HepG2 (cell line): ENCODE measurements around the gene MX2. TPM values are rescaled to one million over a fixed set of nuclear protein-coding genes. Genes with fewer than 3 reads are reported as not detected.

Experiments
- ATAC-seq: fragments of 200-7000 bp; cut with Tn5 transposase; 3 replicates; pipeline ENCODE4 v1.9.1; 2020; ENCODE audit warnings: mild to moderate bottlenecking, moderate library complexity
- BruUV-seq: library from RNA; stranded (reverse); fragments of 400-500 nt; replicated peaks from 2 replicates; lab custom pipeline; 2021; lab: Mats Ljungman, UMichigan
- CTCF ChIA-PET: fragments of 300-600 bp; formaldehyde crosslinking; extraction: SDS; loops from one replicate; lab custom pipeline; 2021; ENCODE audit warnings: low total read pairs, inconsistent platforms, low intra/inter-chr PET ratio; lab: Yijun Ruan, JAX
- POLR2A ChIA-PET: fragments of 350-600 bp; sonication (Branson Sonifier 250); formaldehyde crosslinking; loops from one replicate; lab custom pipeline; 2020; ENCODE audit warnings: antibody characterized with exemption, inconsistent platforms; lab: Yijun Ruan, JAX
- DNase-seq: peaks from one replicate; pipeline ENCODE4 v3.0.0-alpha.2; 2015; ENCODE audit warnings: low spot score
- FAIRE-seq: peaks from 3 replicates; lab custom pipeline; 2011; peaks lifted over from hg19 to GRCh38; lab: Jason Lieb, UNC
- H2AFZ ChIP-seq: one replicate; pipeline ENCODE4 v1.6.1; 2011; ENCODE audit warnings: low read length, inconsistent platforms
- H3K27ac ChIP-seq: fragments of 300-600 bp; 3 replicates; pipeline ENCODE4 v1.8.0; 2011; ENCODE audit warnings: mixed run types, mild to moderate bottlenecking, mixed read lengths, low read length, inconsistent platforms; ENCODE audit not compliant: insufficient read depth; ENCODE audit errors: extremely low read length
- H3K27me3 ChIP-seq, 2 experiments: fragments of 200-600 bp in 1 of 2; 2 replicates in 1 of 2; 3 replicates in 1 of 2; pipeline versions ENCODE4 v1.6.0 to v1.8.0; 2011; ENCODE audit warnings: low read length in 2 of 2, mild to moderate bottlenecking in 2 of 2, moderate library complexity in 2 of 2, inconsistent platforms in 1 of 2; ENCODE audit not compliant: insufficient read depth in 2 of 2, control insufficient read depth in 1 of 2
- H3K36me3 ChIP-seq, 2 experiments: fragments of 200-600 bp in 1 of 2; replicated peaks in 1 of 2; 2 replicates in 1 of 2; 3 replicates in 1 of 2; pipeline versions ENCODE4 v1.5.1 to v1.8.0; 2011; ENCODE audit warnings: low read length in 2 of 2, inconsistent platforms in 1 of 2; ENCODE audit not compliant: insufficient read depth in 2 of 2, control insufficient read depth in 1 of 2
- H3K4me1 ChIP-seq: 2 replicates; pipeline ENCODE4 v1.5.1; 2012; ENCODE audit warnings: low read length, inconsistent platforms; ENCODE audit not compliant: insufficient read depth
- H3K4me2 ChIP-seq: 2 replicates; pipeline ENCODE4 v1.6.0; 2011; ENCODE audit warnings: low read depth, low read length, inconsistent platforms
- H3K4me3 ChIP-seq, 3 experiments: fragments of 200-600 bp in 1 of 3; sonication (generic), shearing (Covaris generic) in 1 of 3; replicated peaks in 1 of 3; 2 replicates each; pipeline ENCODE4 v1.5.1; 2011 to 2016; ENCODE audit warnings: low read length in 3 of 3, inconsistent platforms in 2 of 3, low read depth in 2 of 3, mild to moderate bottlenecking in 2 of 3, control low read depth in 1 of 3, mixed read lengths in 1 of 3; ENCODE audit not compliant: insufficient read depth in 1 of 3
- H3K79me2 ChIP-seq: one replicate; pipeline ENCODE4 v1.6.1; 2011; ENCODE audit warnings: low read length, inconsistent platforms; ENCODE audit not compliant: insufficient read depth
- H3K9ac ChIP-seq: 2 replicates; pipeline ENCODE4 v1.6.0; 2011; ENCODE audit warnings: mild to moderate bottlenecking, low read depth, low read length, inconsistent platforms; ENCODE audit not compliant: insufficient read depth
- H3K9me3 ChIP-seq: 2 replicates; pipeline ENCODE4 v1.5.1; 2012; ENCODE audit warnings: mild to moderate bottlenecking, low read length
- H4K20me1 ChIP-seq: 2 replicates; pipeline ENCODE4 v1.6.0; 2011; ENCODE audit warnings: inconsistent platforms, mild to moderate bottlenecking, low read length, moderate library complexity; ENCODE audit not compliant: insufficient read depth
- ATF7-NPFF ChIP-seq: sonication (generic); formaldehyde crosslinking; IDR thresholded peaks from 2 replicates; pipeline ENCODE4 v1.8.1; 2023; ENCODE audit warnings: mild to moderate bottlenecking, low read depth, missing genetic modification reagents, moderate library complexity
- BCL6 ChIP-seq: IDR thresholded peaks from 2 replicates; pipeline ENCODE4 v1.6.1; 2016; ENCODE audit warnings: missing genetic modification reagents, missing compliant biosample characterization
- CENPX ChIP-seq: sonication (generic); formaldehyde crosslinking; IDR thresholded peaks from 2 replicates; pipeline ENCODE4 v1.9.0; 2021; ENCODE audit warnings: mild to moderate bottlenecking, missing genetic modification reagents, moderate library complexity
- DR1 ChIP-seq: sonication (generic); formaldehyde crosslinking; IDR thresholded peaks from 2 replicates; pipeline ENCODE4 v1.8.0; 2021; ENCODE audit warnings: mild to moderate bottlenecking, missing genetic modification reagents, inconsistent platforms
- ETS1 ChIP-seq: sonication (generic); formaldehyde crosslinking; IDR thresholded peaks from 2 replicates; pipeline ENCODE4 v1.4.0; 2020; ENCODE audit warnings: missing genetic modification reagents
- IRF1 ChIP-seq: sonication (generic); formaldehyde crosslinking; IDR thresholded peaks from 2 replicates; pipeline ENCODE4 v1.4.0; 2020; ENCODE audit warnings: low read depth, mild to moderate bottlenecking, missing genetic modification reagents
- KLF12 ChIP-seq: sonication (generic); formaldehyde crosslinking; IDR thresholded peaks from 2 replicates; pipeline ENCODE4 v1.4.0; 2020; ENCODE audit warnings: missing genetic modification reagents, borderline replicate concordance
- MIER3 ChIP-seq: IDR thresholded peaks from 2 replicates; pipeline ENCODE4 v1.6.1; 2016; ENCODE audit warnings: missing compliant biosample characterization, borderline replicate concordance
- POLR2A ChIP-seq, 2 experiments: IDR thresholded peaks; 2 replicates each; pipeline ENCODE4 v1.6.1; 2011; ENCODE audit warnings: low read depth in 2 of 2, low read length in 2 of 2, mild to moderate bottlenecking in 1 of 2, moderate library complexity in 1 of 2; ENCODE audit not compliant: insufficient read depth in 1 of 2
- PRMT3 ChIP-seq: sonication (generic); formaldehyde crosslinking; IDR thresholded peaks from 2 replicates; pipeline ENCODE4 v1.8.1; 2022; ENCODE audit warnings: low read depth, mild to moderate bottlenecking, moderate library complexity, missing genetic modification reagents, borderline replicate concordance
- SOX6 ChIP-seq, 2 experiments: fragments of 450-650 bp in 1 of 2; sonication (generic) in 1 of 2; formaldehyde crosslinking in 1 of 2; IDR thresholded peaks; 2 replicates each; pipeline versions ENCODE4 v1.4.0 to v1.6.1; 2017 to 2020; ENCODE audit warnings: antibody characterized with exemption in 1 of 2, mild to moderate bottlenecking in 1 of 2, missing genetic modification reagents in 1 of 2
- TCF12 ChIP-seq, 2 experiments: fragments of 450-650 bp in 1 of 2; sonication (generic) in 1 of 2; formaldehyde crosslinking in 1 of 2; IDR thresholded peaks; 2 replicates each; pipeline versions ENCODE4 v1.6.1 to v1.8.0; 2017 to 2022; ENCODE audit warnings: antibody characterized with exemption in 1 of 2, mild to moderate bottlenecking in 1 of 2, missing genetic modification reagents in 1 of 2, moderate library complexity in 1 of 2
- U2AF2 ChIP-seq: fragments of 200-400 bp; formaldehyde crosslinking; IDR thresholded peaks from 2 replicates; pipeline ENCODE4 v1.6.1; 2017; ENCODE audit warnings: low read depth, mild to moderate bottlenecking, low read length
- ZBTB46 ChIP-seq: sonication (generic); formaldehyde crosslinking; IDR thresholded peaks from 2 replicates; pipeline ENCODE4 v1.4.0; 2020; ENCODE audit warnings: mild to moderate bottlenecking, missing genetic modification reagents, borderline replicate concordance
- ZFP36L2 ChIP-seq: sonication (generic); formaldehyde crosslinking; IDR thresholded peaks from 2 replicates; pipeline ENCODE4 v1.4.0; 2020; ENCODE audit warnings: missing genetic modification reagents
- ZNF207 ChIP-seq: fragments of 450-650 bp; IDR thresholded peaks from 2 replicates; pipeline ENCODE4 v1.6.1; 2016; ENCODE audit warnings: antibody characterized with exemption, borderline replicate concordance
- ZNF235 ChIP-seq: sonication (generic); formaldehyde crosslinking; IDR thresholded peaks from 2 replicates; pipeline ENCODE4 v1.8.1; 2023; ENCODE audit warnings: mild to moderate bottlenecking, missing genetic modification reagents, borderline replicate concordance
- ZNF496 ChIP-seq: sonication (generic); formaldehyde crosslinking; IDR thresholded peaks from 2 replicates; pipeline ENCODE4 v1.8.1; 2023; ENCODE audit warnings: mild to moderate bottlenecking, moderate library complexity, missing genetic modification reagents; ENCODE audit not compliant: insufficient replicate concordance
- ZNF550 ChIP-seq: sonication (generic); formaldehyde crosslinking; IDR thresholded peaks from 2 replicates; pipeline ENCODE4 v1.4.0; 2020; ENCODE audit warnings: mild to moderate bottlenecking, missing genetic modification reagents, borderline replicate concordance
- WGBS: methylation state at CpG from one replicate; pipeline ENCODE4 v1.1.6; 2017; ENCODE audit warnings: low lambda C conversion rate; 5-methylcytosine and 5-hydroxymethylcytosine counted together
- in situ Hi-C: cut with HindIII; loops from 2 replicates; pipeline ENCODE4 v1.10.0; 2017; ENCODE audit warnings: low pct_unique_long_range_greater_than_20kb; ENCODE audit not compliant: extremely low pct_ligation_motif_present
- intact Hi-C: fragments of 100-400 bp; cut with micrococcal nuclease; formaldehyde crosslinking; loops from one replicate; pipeline ENCODE4 v1.10.0; 2022; ENCODE audit not compliant: unreplicated experiment
- polyA plus RNA-seq, 8 experiments: library from polyadenylated mRNA; depleted of rRNA in 3 of 8; stranded (reverse) in 7 of 8; unstranded in 1 of 8; fragments of >200 nt; fragmentation: Illumina TruSeq in 4 of 8; extraction: Trizol in 4 of 8; gene quantifications; 2 replicates each; pipeline versions ENCODE4 v1.2.1 to v1.2.3, GENCODE V29; 2011 to 2016; ENCODE audit warnings: low read depth in 4 of 8, missing spikeins in 1 of 8, mixed read lengths in 1 of 8; ENCODE audit not compliant: insufficient read depth in 1 of 8
- total RNA-seq, 5 experiments: library from RNA; depleted of rRNA; stranded (reverse); fragments of >200 nt; fragmentation: Illumina TruSeq; extraction: Trizol; gene quantifications; 2 replicates each; pipeline ENCODE4 v1.2.3, GENCODE V29; 2016; ENCODE audit warnings: low read depth in 1 of 5
- TF ChIP-seq, protein P1 (sequence below): sonication (generic); formaldehyde crosslinking; IDR thresholded peaks from 2 replicates; pipeline ENCODE4 v1.4.0; 2020; ENCODE audit warnings: mild to moderate bottlenecking, low read depth, missing genetic modification reagents

MX2 gene
- total and polyA plus RNA-seq, 2 of the 13 experiments (the other 11 are each of a cell fraction or from before 2014, with no cell fraction given), result 24.0 to 35.7 TPM

DNA sequence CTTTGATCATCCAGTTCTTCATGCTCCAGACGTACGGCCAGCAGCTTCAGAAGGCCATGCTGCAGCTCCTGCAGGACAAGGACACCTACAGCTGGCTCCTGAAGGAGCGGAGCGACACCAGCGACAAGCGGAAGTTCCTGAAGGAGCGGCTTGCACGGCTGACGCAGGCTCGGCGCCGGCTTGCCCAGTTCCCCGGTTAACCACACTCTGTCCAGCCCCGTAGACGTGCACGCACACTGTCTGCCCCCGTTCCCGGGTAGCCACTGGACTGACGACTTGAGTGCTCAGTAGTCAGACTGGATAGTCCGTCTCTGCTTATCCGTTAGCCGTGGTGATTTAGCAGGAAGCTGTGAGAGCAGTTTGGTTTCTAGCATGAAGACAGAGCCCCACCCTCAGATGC, 96.7 kb downstream of the MX2 start:
- Histone ChIP-seq H3K79me2 (no peaks in the 10 kb centered on the region), H2AFZ (no peak overlapping the region), H3K9me3 (peaks cover 6% of the 10 kb centered on the region; the same call in 1 of the 2 replicates), H3K27me3 (no peaks in the 10 kb centered on the region), H3K4me1 (peaks cover 5% of the 10 kb centered on the region; the same call in 1 of the 2 replicates), H3K4me3 (no peak overlapping the region), H3K9ac (no peak overlapping the region), H3K36me3 (no peaks in the 10 kb centered on the region), H4K20me1 (no peaks in the 10 kb centered on the region), H3K4me2 (no peak overlapping the region), H3K27ac (no peak overlapping the region)
- POLR2A ChIA-PET, result no interaction called here
- BruUV-seq, result no TSS peak
- TF ChIP-seq ZNF496 (CRISPR knock-in tag), result no peak
- no peak for TF ChIP-seq CENPX (CRISPR knock-in tag)
- TF ChIP-seq ATF7-NPFF (CRISPR knock-in tag), result no peak
- TF ChIP-seq MIER3 (CRISPR knock-in tag), result no peak
- TF ChIP-seq SOX6 (IDR thresholded peaks at IDR 0.05), result no peak
- no peak for TF ChIP-seq SOX6 (CRISPR knock-in tag; IDR thresholded peaks at IDR 0.05)
- no peak for TF ChIP-seq PRMT3 (CRISPR knock-in tag)
- no peak for TF ChIP-seq ZNF207
- TF ChIP-seq BCL6 (CRISPR knock-in tag), result no peak
- no peak for TF ChIP-seq TCF12 (IDR thresholded peaks at IDR 0.05)
- TF ChIP-seq TCF12 (CRISPR knock-in tag; IDR thresholded peaks at IDR 0.05), result no peak
- no peak for TF ChIP-seq ZBTB46 (CRISPR knock-in tag)
- TF ChIP-seq ETS1 (CRISPR knock-in tag), result no peak
- no peak for TF ChIP-seq POLR2A (IDR thresholded peaks at IDR 0.05; ENCODE audit: insufficient read depth in 1 of 2, low read depth in 2 of 2, low read length in 2 of 2)
- no peak for TF ChIP-seq KLF12 (CRISPR knock-in tag)
- TF ChIP-seq ZNF550 (CRISPR knock-in tag), result no peak
- no peak for TF ChIP-seq DR1
- TF ChIP-seq, protein P1, sequence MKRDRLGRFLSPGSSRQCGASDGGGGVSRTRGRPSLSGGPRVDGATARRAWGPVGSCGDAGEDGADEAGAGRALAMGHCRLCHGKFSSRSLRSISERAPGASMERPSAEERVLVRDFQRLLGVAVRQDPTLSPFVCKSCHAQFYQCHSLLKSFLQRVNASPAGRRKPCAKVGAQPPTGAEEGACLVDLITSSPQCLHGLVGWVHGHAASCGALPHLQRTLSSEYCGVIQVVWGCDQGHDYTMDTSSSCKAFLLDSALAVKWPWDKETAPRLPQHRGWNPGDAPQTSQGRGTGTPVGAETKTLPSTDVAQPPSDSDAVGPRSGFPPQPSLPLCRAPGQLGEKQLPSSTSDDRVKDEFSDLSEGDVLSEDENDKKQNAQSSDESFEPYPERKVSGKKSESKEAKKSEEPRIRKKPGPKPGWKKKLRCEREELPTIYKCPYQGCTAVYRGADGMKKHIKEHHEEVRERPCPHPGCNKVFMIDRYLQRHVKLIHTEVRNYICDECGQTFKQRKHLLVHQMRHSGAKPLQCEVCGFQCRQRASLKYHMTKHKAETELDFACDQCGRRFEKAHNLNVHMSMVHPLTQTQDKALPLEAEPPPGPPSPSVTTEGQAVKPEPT (CRISPR knock-in tag), result no peak
- TF ChIP-seq ZFP36L2 (CRISPR knock-in tag), result no peak
- TF ChIP-seq ZNF235 (CRISPR knock-in tag), result no peak
- TF ChIP-seq IRF1 (CRISPR knock-in tag), result no peak
- TF ChIP-seq U2AF2, result no peak
- ATAC-seq (no peak), DNase-seq (no peak), FAIRE-seq (no peak)
- in situ Hi-C loops (no loop called here), intact Hi-C loops (no loop called here)
- 89% methylated on average over 17 of the region's 22 CpGs for WGBS
- CTCF ChIA-PET, result interaction anchor here (1.0 kb wide), 1 partner anchor 175 kb away, joined by 3 read pairs; no protein-coding TSS in a partner anchor
